Activated CD4-positive, alpha-beta T cell treated with anti-CD3 and anti-CD28 coated beads, Interleukin-2, Interleukin-4, amounts not matched to agents 100 ng/mL and 50 ng/mL, durations not matched to agents 16 hours and 8 hours (primary cell): ENCODE measurements around the gene OR1E2.
"Not testable (repeated sequence)": the region's sequence is repeated elsewhere in the genome, so short reads cannot be mapped to it uniquely, and the experiment has no call there.

ENCODE experiments used
- DNase-seq: peaks from one replicate; pipeline ENCODE4 v3.0.0-alpha.2; 2020; ENCODE audit warnings: low spot score

OR1E2 gene, protein sequence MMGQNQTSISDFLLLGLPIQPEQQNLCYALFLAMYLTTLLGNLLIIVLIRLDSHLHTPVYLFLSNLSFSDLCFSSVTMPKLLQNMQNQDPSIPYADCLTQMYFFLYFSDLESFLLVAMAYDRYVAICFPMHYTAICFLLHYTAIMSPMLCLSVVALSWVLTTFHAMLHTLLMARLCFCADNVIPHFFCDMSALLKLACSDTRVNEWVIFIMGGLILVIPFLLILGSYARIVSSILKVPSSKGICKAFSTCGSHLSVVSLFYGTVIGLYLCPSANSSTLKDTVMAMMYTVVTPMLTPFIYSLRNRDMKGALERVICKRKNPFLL

DNA sequence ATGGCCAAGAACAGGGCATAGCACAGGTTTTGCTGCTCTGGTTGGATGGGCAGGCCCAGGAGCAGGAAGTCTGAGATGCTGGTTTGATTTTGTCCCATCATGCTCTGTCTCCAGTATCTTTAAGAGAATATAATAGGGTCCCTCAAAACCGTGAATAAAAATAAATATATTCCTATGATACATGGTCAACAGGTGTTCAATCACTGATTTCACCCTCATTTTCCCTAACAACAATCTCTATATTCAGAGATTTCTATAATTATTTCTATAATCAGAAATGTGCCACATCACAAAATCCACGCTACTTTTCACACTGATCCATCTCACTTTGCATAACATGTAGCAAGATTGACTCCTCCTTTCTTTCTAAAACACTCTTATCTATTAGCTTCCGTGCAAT lies at the start of gene OR1E2:
Gene OR1E2 (minus strand): TSS at position 101 of the 400 bp plus-strand sequence. CDS start 0 bp downstream, at position 101.
- DNase-seq, result no peak

DNA sequence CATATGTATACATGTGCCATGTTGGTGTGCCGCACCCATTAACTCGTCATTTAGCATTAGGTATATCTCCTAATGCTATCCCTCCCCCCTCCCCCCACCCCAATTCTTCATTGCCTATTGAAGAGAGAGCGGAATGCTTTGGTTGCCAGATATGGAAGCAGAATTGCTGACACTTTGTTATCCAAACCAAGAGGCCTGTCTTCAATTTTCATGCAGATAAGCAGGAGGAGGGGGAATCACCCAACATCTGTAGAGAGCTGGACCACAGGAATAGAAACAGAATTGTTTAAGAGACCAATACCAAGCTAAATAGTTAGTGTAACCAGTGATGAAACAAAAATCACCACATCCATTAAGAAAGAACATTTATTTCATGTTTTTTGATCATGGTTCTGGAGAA lies 49.2 kb upstream of the OR1E2 start:
- DNase-seq, result no peak

DNA sequence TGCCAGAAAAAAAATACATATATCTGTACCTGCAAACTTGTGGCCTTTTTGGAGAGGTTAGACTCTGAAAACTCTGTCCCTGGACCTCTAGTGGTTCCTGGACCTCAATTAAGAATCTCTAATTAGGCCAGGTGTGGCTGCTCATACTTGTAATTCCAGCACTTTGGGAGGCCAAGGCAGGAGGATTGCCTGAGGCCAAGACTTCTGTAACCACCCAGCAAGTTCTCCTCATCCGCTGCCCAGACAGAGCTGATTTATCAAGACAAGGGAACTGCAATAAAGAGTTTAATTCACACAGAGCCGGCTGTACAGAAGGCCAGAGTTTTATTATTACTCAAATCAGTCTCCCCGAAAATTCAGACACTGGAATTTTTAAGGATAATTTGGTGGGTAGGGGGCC lies 46.3 kb upstream of the OR1E2 start:
- DNase-seq, result no peak

DNA sequence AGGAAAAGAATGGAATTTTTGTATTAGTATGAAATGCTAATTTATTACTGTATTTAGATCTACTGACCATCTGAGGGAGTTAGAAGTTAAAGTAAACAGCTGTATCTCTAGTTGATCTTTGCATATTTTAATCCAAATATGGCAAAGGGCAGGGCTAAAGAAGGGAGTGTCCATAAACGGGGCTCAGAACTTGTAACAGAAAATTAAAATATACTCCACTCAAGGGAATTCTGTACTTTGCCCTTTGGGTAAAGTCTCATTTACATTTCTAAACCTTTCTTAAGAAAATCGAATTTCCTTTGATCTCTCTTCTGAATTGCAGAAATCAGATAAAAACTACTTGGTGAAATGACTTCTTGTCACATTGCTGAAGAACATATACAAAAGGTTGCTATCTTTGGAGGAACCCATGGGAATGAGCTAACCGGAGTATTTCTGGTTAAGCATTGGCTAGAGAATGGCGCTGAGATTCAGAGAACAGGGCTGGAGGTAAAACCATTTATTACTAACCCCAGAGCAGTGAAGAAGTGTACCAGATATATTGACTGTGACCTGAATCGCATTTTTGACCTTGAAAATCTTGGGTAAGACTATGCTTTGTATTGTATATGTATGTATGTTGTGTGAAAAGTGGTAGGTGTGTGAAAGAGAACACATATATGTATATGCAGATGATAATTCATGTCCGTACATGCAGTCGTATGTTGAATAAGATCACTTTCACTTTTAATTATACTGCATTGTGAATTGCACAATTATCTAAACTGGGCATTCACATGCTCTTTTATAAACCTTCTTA lies 42.4 kb upstream of the OR1E2 start, which contains the start of gene ASPA:
Gene ASPA (plus strand): TSS at position 186 of the 799 bp plus-strand sequence. CDS start 163 bp downstream, at position 349.
- DNase-seq, result no peak

DNA sequence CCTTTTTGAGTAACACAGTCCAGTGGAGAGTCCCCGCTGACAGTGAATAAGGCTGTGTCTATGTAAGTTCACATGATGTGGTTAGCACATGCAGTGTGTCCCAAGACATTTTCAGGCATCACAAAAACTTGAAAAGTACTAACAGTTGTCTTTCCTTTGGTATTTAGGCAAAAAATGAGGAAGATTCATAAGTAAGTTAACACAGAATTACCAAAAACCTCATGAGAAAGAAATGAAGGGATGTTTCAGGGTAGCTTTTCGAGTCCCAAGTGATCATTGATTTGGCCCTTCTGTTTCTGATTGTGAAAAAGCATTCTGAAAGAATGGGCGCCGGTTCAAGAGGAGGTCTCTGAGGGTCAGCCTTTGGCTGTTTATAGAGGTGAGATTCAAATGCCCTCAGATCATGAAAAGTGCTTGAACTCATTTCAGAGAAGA lies 41.6 kb upstream of the OR1E2 start:
- DNase-seq, result no peak

DNA sequence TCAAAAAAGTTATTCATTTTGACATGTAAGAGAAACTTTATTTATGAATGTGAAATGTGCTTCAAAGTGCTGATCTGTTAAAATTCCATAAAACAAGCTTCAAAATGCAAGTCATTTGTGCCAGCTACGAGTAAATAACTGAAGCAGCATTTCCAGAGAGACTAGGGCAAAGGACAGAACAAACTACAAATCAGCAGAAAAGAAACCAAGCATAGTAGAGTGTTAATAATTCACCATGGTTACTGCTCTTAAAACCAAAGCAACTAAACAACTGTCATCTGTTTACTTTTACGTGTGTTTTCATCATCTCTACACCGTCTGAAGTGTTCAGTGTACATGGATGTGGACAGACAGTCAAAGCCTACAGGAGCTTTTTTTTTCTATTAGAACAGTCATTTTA lies 40.6 kb upstream of the OR1E2 start:
- DNase-seq, result no peak

DNA sequence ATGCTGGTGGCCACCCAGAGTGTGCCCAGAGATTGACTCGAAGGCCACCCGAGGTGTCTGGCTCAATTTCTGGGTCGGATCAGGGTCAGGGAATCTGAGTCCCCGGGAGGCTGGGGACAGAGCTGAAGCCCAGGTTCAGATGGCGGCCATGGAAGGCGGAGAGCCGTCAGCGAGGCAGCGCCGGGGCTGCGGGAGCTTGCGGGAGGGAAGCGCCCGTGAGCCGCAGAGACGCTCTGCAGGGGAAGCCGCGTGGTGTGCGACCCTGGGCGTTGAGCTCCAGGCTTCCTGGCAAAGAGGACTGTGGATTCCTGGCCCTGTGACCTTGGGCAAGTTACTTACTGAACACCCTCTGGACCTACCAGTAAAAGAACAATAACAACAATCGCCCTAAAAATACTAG lies 38.5 kb upstream of the OR1E2 start:
- DNase-seq, result no peak

DNA sequence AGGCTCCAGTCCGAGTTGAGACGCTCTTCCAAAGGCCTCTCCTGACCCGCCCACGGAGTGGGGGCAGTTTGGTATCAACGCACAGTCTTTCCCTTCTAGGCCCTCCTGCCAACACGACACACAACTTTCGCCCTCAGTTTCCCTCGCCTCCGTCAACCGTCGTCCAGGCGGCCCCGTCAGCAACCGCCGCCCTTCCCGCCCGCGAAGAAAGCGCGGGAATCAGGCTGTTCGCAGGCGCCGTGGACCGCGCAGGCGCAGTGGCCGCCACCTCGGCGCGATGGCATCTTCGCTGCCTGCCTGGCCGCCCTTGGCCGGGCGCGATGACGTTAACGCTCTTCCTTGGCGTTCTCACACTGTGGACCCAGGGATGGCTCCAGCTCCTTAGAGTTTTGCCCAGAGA lies 38.0 kb upstream of the OR1E2 start, which contains the start of gene SPATA22:
Gene SPATA22 (minus strand): TSS at position 221 of the 400 bp plus-strand sequence. CDS start 2,494 bp downstream, outside the sequence.
- no peak for DNase-seq

DNA sequence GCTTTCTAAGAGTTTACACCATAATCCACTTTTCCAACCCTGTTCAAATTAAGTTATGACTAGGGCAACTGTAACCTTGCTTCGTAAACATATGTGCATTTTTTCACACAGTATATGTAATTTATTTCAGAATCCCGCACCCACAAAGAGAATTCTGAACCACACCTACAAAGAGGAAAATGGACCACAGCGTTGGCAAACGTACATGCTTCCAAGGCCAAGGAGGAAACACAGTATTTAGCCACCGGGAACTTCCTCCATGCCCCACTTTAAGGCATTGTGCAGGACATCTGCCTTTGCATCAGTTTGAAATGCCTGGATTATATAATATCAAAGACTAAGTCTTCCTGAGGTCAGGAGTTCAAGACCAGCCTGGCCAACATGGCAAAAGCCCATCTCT lies 35.9 kb upstream of the OR1E2 start:
- DNase-seq, result no peak

DNA sequence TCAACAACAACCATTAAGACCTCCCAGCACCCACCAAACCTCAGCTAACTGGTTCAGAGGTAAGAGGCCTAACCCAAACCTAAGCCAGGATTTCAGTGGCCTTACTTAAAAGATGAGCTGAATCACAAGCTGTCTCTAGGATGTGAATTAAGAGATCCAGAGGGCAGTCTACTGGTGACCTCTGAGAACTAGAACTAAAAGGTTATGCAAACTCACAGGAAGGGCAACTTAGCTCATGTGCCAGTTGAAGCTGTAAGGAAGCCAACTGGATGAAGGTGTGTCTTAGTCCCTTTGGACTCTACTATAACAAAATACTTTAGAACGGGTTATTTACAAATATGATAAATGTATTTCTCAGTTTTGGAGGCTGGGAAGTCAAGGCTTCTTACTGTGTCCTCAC lies 32.7 kb upstream of the OR1E2 start:
- DNase-seq, result not testable (repeated sequence)

DNA sequence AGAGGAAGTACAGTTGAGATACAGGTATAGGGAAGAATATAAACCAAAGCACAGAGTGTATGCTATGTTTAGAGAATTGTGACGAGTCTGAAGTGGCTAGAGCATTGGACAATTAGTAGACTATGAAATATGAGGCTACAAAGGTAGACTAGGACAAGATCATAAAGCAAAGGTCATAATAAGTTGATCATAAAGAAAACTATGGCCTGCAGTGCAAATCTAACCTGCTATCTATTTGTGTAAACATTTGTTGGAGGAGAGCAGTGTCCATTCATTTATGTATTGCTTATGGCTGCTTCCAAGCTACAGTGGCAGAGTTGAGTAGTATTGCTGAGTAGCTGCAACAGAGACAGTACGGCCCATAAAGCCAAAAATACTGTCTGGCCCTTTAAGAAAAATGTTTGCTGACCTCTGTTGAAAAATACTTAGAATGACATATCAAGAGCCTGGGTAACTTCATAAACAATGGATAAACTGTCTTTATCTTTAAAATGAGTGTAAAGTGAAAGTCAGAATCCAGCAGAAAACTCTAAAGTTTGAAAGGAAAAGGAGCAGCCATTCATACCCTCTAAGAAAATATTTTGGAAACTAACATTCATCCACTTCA lies 14.5 kb upstream of the OR1E2 start:
- DNase-seq, result no peak

DNA sequence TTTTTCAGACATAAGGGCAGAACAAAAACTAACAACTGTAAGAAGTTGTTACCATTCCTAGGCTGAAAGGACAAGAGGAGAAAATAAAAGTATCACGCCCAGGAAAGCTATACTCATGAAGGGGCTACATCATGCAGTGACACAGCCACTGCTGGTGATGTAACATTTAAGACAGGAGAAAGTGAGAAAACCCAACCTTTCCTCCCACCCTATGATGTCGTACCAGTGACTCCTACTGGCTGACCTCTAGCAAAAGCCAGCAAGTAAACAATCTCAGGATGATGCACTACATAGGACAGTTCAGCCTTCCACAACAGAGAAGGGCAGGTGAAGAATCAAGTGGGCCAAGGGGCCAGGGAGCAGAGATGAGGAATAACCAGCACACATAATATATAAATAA lies 14.0 kb upstream of the OR1E2 start:
- no peak for DNase-seq

DNA sequence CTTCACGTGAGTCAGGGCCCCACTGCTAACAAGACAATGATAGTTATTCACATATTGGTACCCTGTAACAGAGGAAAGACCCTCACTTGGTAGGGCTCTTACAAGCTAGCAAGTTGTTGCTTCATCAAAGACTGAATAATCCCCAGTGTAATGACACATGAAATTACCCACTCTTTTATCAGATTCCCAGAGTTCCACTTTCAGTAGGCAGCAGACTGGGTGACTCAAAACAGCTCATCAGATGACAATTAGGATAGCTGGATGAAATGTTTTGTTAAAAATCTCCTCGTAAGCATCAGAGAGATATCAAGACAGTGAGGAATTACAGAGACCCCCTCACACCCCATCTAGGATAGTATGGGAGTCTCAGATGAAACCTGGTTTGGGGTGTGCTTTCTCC lies 6.8 kb upstream of the OR1E2 start:
- no peak for DNase-seq

DNA sequence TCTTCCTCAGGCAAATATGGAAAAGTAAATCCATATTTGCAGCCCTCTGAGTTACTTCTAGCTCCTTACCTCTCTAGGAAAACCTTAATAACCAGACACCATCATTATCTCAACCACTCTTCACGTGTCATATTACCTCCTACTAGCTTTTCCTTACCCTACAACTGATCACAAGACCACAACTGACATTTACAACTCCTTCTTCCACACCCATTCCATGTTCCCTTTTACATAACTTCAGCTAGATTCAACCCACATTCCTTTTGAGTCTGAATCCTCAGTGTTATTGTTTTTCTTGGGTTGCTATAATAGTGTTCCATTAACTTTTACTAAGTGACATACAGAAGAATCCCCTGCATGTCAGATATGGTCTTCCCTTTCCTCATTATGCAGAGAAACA lies 4.7 kb upstream of the OR1E2 start:
- no peak for DNase-seq

DNA sequence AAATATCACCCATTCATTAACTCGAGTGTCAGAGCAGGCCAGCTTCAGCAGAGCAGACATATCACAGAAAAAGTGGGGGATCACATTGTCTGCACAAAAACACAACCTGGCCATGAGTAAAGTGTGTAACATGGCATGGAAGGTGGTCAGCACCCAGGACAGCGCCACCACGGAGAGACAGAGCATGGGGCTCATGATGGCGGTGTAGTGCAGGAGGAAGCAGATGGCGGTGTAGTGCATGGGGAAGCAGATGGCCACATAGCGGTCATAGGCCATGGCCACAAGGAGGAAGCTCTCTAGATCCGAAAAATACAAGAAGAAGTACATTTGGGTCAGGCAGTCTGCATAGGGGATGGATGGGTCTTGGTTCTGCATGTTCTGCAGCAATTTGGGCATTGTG lies 426 bp downstream of the OR1E2 start:
- DNase-seq, result not testable (repeated sequence)

DNA sequence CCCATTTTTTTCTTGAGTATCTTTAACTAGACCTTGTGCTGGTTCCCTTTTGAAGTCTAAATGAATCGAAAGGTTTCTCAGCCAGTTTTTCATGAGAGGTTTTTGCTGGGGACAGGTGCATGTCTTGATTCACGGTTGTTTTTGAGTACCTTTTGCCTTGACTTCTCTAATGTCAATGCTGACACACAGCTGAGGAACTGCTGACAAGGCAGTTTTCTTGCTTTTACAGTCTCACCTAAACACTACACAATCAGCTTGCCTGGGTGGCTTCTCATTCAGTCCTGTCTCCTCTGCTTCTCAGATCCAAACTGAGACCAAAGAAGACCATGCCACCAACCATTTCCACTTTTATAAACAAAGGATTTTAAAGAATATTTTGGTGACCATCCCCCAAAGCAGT lies 15.4 kb downstream of the OR1E2 start:
- DNase-seq, result no peak

DNA sequence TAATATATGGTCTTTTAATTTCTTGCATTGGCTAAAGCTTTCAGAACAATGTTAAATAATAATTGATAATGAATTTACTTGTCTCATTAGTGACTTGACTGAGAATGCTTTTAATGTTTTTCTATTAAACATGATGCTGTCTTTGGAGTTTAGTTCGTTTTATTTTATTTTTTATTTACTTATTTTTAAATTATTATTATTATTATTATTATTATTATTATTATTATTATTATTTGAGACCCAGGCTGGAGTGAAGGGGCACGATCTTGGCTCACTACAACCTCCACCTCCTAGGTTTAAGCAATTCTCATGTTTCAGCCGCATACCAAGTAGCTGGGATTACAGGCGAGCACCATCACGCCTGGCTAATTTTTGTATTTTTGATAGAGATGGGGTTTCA lies 18.0 kb downstream of the OR1E2 start:
- DNase-seq, result no peak

DNA sequence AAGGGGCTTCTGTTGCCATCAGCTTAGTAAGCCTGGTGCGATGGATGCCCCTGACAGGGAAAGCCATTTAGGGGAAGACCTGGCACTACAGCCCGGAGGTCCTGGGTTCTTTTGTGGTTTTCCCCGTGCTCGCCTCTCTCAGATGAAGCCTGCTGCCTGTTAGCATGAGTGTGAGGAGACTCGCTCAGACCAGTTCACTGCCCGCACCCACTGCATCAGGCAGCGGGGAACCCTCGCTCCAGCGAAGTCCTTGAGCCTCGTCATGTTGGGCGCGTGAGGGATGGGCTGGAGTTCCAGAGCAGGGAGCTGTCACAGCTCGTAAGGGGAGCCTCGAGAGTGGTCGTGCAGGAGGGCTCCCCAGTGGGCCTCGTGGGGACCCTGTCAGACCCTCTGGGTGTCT lies 21.4 kb downstream of the OR1E2 start:
- not testable (repeated sequence) for DNase-seq

DNA sequence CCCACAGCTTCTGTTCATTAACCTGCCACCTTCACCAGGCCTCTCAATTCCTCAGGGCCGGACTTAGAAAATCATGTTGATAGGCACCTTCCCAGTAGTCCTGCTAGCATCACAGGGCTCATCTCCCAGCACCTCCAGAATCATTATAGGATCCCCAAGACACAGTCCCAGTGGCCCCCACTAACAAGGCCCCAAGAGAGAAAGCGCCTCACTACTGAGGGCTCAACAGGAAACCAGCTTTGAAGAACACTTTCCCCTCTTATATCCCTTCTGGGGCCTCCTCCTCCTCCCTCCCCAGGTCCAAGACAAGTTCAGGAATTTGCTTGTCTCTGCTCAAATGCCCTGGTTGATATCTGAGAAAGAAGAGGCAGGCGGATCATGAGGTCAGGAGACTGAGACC lies 22.6 kb downstream of the OR1E2 start, which contains the start of gene OR3A3:
Gene OR3A3 (plus strand): TSS at position 301 of the 400 bp plus-strand sequence.
- DNase-seq, result no peak

DNA sequence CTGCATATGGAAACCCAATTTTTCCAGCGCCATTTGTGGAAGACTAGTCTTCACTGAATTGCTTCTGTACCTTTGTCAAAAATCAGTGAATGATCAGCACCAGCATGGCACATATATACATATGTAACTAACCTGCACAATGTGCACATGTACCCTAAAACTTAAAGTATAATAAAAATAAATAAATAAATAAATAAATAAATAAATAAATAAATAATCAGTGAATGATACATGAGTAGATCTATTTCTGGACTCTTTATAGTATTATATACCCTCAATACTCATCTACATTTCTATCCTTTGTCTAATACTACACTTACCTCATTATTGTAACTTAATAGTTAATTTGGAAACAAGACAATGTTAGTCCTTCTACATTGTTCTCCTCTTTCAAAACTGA lies 29.8 kb downstream of the OR1E2 start:
- DNase-seq, result not testable (repeated sequence)

DNA sequence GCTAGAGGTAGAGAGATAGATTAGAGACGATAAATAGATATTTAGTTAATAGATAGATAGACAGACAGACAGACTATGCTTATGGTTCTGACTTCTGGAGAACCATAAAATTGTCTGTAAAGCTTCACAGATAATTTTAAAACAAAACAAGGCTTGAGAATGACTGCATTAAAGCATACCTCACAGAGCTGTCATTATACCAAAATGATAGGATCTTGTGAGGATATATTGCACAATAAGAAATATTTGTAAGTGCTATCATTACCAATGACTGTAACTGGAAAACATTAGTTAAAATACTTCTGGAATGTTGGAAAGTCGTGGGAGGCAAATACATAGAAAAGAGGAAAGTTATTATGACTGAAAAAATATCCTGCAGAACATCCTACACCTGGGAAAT lies 31.9 kb downstream of the OR1E2 start:
- no peak for DNase-seq

DNA sequence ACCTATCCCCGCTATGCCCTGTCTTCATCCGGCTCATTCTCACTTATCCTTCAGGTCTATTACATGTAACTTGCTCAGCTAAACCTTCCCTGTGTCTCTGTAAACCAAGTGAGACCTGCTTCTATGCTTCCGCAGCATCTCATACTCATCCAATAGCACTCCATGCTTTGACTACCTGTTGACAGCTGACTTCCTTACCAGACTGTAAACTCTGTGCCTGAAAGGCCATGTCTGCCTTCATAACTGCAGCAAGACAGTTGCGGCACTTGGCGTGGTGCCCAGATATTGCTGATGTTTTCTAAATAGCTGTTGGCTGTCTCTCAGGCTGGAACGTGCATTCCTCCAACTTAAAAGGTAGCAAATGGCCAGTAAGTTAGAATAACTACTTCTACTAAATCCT lies 33.6 kb downstream of the OR1E2 start:
- DNase-seq, result no peak

DNA sequence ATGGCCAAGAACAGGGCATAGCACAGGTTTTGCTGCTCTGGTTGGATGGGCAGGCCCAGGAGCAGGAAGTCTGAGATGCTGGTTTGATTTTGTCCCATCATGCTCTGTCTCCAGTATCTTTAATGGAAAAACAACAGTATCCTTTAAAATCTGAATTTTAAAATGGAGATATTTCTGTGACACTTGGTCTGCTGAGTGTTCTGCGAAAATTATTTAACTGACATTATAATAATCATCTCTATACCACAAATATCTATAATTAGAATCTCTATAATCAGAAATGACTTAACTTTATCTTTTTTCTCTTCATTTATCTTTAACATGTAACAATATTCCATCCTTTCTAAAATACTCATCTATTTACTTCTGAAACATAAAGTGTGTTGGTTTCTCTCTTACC lies 35.3 kb downstream of the OR1E2 start, which contains the start of gene OR1E1:
Gene OR1E1 (minus strand): TSS at position 101 of the 400 bp plus-strand sequence. CDS start 0 bp downstream, at position 101.
- DNase-seq, result no peak
